Kidney epithelial cell (primary cell): ENCODE data around the gene RASD2. TPM values are rescaled to one million over a fixed set of nuclear protein-coding genes. Genes with fewer than 3 reads are reported as not detected.
A peak's percentile ranks its signal among the peaks of the same experiment; 100 is the strongest.

Source experiments
- DNase-seq: peaks from one replicate; pipeline ENCODE4 v3.0.0-alpha.2; 2010; ENCODE audit warnings: low read depth
- H3K27me3 ChIP-seq: 2 replicates; pipeline ENCODE4 v1.6.0; 2011; ENCODE audit warnings: low read length; ENCODE audit not compliant: control insufficient read depth, insufficient read depth
- H3K36me3 ChIP-seq: 2 replicates; pipeline ENCODE4 v1.5.1; 2011; ENCODE audit warnings: low read length; ENCODE audit not compliant: control insufficient read depth, insufficient read depth
- H3K4me3 ChIP-seq: 2 replicates; pipeline ENCODE4 v1.5.1; 2011; ENCODE audit warnings: low read depth, mild to moderate bottlenecking, control low read depth, low read length
- total RNA-seq: library from RNA; depleted of rRNA; stranded (reverse); fragments of >200 nt; gene quantifications from 2 replicates; pipeline ENCODE4 v1.2.3, GENCODE V29; 2015
- TF ChIP-seq, protein P1 (sequence below): IDR thresholded peaks from 2 replicates; pipeline ENCODE4 v1.5.1; 2011; ENCODE audit warnings: mild to moderate bottlenecking, moderate library complexity, low read length, control low read depth, inconsistent platforms; ENCODE audit not compliant: insufficient read depth, poor library complexity, severe bottlenecking

The RASD2 gene
- total RNA-seq, 1 donor from 2014 or later, result 0.04 TPM

GRCh38 chr22:35560366-35560765 is 19.7 kb downstream of the RASD2 start:
- TF ChIP-seq, protein P1, sequence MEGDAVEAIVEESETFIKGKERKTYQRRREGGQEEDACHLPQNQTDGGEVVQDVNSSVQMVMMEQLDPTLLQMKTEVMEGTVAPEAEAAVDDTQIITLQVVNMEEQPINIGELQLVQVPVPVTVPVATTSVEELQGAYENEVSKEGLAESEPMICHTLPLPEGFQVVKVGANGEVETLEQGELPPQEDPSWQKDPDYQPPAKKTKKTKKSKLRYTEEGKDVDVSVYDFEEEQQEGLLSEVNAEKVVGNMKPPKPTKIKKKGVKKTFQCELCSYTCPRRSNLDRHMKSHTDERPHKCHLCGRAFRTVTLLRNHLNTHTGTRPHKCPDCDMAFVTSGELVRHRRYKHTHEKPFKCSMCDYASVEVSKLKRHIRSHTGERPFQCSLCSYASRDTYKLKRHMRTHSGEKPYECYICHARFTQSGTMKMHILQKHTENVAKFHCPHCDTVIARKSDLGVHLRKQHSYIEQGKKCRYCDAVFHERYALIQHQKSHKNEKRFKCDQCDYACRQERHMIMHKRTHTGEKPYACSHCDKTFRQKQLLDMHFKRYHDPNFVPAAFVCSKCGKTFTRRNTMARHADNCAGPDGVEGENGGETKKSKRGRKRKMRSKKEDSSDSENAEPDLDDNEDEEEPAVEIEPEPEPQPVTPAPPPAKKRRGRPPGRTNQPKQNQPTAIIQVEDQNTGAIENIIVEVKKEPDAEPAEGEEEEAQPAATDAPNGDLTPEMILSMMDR, result no peak
- Histone ChIP-seq H3K27me3 (peaks cover 2% of the 10 kb centered on the region), H3K36me3 (no peaks in the 10 kb centered on the region), H3K4me3 (no peak overlapping the region)
- DNase-seq, result no peak

DNA sequence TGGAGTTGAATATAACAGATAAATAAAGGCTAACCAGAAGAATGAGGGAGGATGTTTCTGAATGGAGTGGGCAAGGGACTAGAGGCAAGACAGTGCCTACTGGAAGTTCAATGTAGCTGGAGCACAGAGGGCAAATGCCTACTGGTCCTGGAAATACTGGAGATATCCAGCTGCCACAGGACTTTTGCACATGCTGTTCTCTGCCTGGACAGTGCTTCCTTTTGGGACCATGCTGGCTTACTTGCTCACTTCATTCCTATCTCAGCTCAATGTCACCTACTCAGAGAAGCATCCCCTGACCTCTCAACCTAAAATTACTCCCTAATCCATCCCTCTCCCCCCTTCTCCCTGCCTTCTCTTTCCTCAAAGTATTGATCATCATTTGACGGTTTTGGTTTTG is 20.2 kb downstream of the RASD2 start:
- H3K4me3 ChIP-seq, result no peak overlapping the region
- TF ChIP-seq, protein P1, result no peak
- no peak for DNase-seq
- no peaks in the 10 kb centered on the region for H3K36me3 ChIP-seq
- H3K27me3 ChIP-seq, result peaks cover 2% of the 10 kb centered on the region

DNA sequence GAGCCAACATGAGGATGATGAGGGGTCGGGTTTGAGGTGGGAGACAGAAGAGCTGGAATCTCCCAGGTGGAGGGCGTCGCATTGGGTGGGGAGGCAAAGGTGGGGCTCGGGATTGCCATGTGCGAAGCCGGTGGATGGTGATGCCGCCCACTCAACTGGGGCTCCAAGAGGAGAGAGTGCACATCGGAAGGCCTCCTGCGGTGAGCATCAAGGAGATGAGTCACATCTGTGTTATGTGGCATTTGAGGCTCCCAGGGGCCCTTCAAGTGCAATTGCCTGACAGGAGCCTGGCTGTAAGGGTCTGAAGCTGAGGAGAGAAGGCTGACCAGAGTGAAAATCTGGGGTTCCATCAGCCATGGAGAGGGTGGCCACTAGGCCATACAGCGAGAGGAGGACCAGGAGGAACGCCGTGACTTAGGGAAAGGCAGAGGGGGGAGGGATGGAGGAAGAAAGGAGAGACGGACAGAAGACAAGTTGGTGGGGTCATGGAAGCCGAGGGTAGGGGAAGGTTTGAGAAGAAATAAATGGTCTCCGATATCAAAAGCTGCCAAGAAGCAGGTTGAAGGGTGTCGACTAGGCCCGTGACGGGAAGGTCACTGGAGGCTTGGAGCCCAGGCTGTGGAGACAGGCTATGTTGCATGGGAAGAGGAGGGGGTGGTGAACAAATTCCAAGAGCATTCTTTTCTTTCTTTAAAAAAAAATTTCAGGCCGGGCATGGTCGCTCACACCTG is 21.3 kb downstream of the RASD2 start:
- no peak overlapping the region for H3K4me3 ChIP-seq
- DNase-seq, result peak; percentile 65
- no peaks in the 10 kb centered on the region for H3K36me3 ChIP-seq
- H3K27me3 ChIP-seq, result peaks cover 3% of the 10 kb centered on the region
- TF ChIP-seq, protein P1, result no peak

GRCh38 chr22:35563211-35563610 is 22.6 kb downstream of the RASD2 start:
- H3K4me3 ChIP-seq, result no peak overlapping the region
- DNase-seq, result no peak
- no peaks in the 10 kb centered on the region for H3K36me3 ChIP-seq
- TF ChIP-seq, protein P1, result no peak
- H3K27me3 ChIP-seq, result peaks cover 10% of the 10 kb centered on the region

- Histone ChIP-seq H3K4me3 (no peak overlapping the region), H3K27me3 (peaks cover 10% of the 10 kb centered on the region), H3K36me3 (no peaks in the 10 kb centered on the region)
- TF ChIP-seq, protein P1, result no peak
- no peak for DNase-seq
These were observed 24.6 kb downstream of the RASD2 start for GRCh38 chr22:35564975-35565867.
